Neuronal stem cell (in vitro differentiated cells): Measurements from ENCODE around the gene HOXA5.

Experiments
- DNase-seq: peaks from one replicate; pipeline ENCODE4 v3.0.0-alpha.2; 2013; ENCODE audit warnings: low spot score
- H2AFZ ChIP-seq: one replicate; pipeline ENCODE4 v1.6.1; 2013; ENCODE audit warnings: mild to moderate bottlenecking, low read length, inconsistent platforms
- H2AK5ac ChIP-seq: 2 replicates; pipeline ENCODE4 v1.6.1; 2013; ENCODE audit warnings: low read depth, mild to moderate bottlenecking, inconsistent platforms, low read length, moderate library complexity, mixed read lengths
- H2BK120ac ChIP-seq: 2 replicates; pipeline ENCODE4 v1.6.1; 2013; ENCODE audit warnings: low read depth, mild to moderate bottlenecking, inconsistent platforms, low read length, moderate library complexity, mixed read lengths
- H2BK12ac ChIP-seq: one replicate; pipeline ENCODE4 v1.6.1; 2013; ENCODE audit warnings: low read length, inconsistent platforms
- H2BK15ac ChIP-seq: 2 replicates; pipeline ENCODE4 v1.6.1; 2013; ENCODE audit warnings: mild to moderate bottlenecking, low read length, inconsistent platforms, mixed read lengths
- H2BK5ac ChIP-seq: one replicate; pipeline ENCODE4 v1.6.1; 2013; ENCODE audit warnings: inconsistent platforms, mild to moderate bottlenecking, low read length, moderate library complexity
- H3K14ac ChIP-seq: one replicate; pipeline ENCODE4 v1.6.1; 2013; ENCODE audit warnings: low read length, inconsistent platforms
- H3K18ac ChIP-seq: 2 replicates; pipeline ENCODE4 v1.6.1; 2013; ENCODE audit warnings: low read length, inconsistent platforms
- H3K23ac ChIP-seq: 2 replicates; pipeline ENCODE4 v1.6.1; 2013; ENCODE audit warnings: low read depth, mild to moderate bottlenecking, mixed read lengths, low read length, inconsistent platforms; ENCODE audit not compliant: poor library complexity
- H3K27ac ChIP-seq: replicated peaks from 3 replicates; pipeline ENCODE4 v1.5.1; 2013; ENCODE audit warnings: low read length, inconsistent platforms
- H3K27me3 ChIP-seq, 3 experiments: 2 replicates each; pipeline ENCODE4 v1.6.1; 2013; ENCODE audit warnings: low read length in 3 of 3, mild to moderate bottlenecking in 2 of 3, inconsistent platforms in 1 of 3, low read depth in 1 of 3, mixed read lengths in 1 of 3, moderate library complexity in 1 of 3; ENCODE audit not compliant: control insufficient read depth in 3 of 3, insufficient read depth in 3 of 3
- H3K36me3 ChIP-seq, 2 donors: replicated peaks in 1 of 2; 2 replicates each; pipeline ENCODE4 v1.6.1; 2013; ENCODE audit warnings: low read length in 2 of 2; ENCODE audit not compliant: control insufficient read depth in 2 of 2, insufficient read depth in 2 of 2
- H3K4ac ChIP-seq: 2 replicates; pipeline ENCODE4 v1.6.1; 2013; ENCODE audit warnings: inconsistent platforms, mild to moderate bottlenecking, low read length, moderate library complexity
- H3K4me1 ChIP-seq, 2 donors: 1 replicate in 1 of 2; 2 replicates in 1 of 2; pipeline ENCODE4 v1.6.1; 2013; ENCODE audit warnings: low read length in 2 of 2, low read depth in 1 of 2; ENCODE audit not compliant: control insufficient read depth in 2 of 2, insufficient read depth in 1 of 2
- H3K4me2 ChIP-seq: one replicate; pipeline ENCODE4 v1.6.1; 2013; ENCODE audit warnings: mild to moderate bottlenecking, low read length, inconsistent platforms; ENCODE audit not compliant: insufficient read depth, poor library complexity, severe bottlenecking
- H3K4me3 ChIP-seq, 2 donors: 2 replicates each; pipeline ENCODE4 v1.5.1; 2013; ENCODE audit warnings: low read length in 2 of 2, mild to moderate bottlenecking in 2 of 2, inconsistent platforms in 1 of 2, moderate library complexity in 1 of 2
- H3K79me1 ChIP-seq: one replicate; pipeline ENCODE4 v1.6.1; 2013; ENCODE audit warnings: low read depth, mild to moderate bottlenecking, inconsistent platforms, low read length, moderate library complexity
- H3K9ac ChIP-seq: one replicate; pipeline ENCODE4 v1.6.1; 2013; ENCODE audit warnings: mild to moderate bottlenecking, low read depth, low read length, inconsistent platforms; ENCODE audit not compliant: poor library complexity
- H3K9me3 ChIP-seq, 2 donors: replicated peaks in 1 of 2; 2 replicates each; pipeline versions ENCODE3 to v1.6.1; 2013; ENCODE audit warnings: low read length in 2 of 2, mild to moderate bottlenecking in 2 of 2, inconsistent platforms in 1 of 2, low read depth in 1 of 2, mixed read lengths in 1 of 2, moderate library complexity in 1 of 2; ENCODE audit not compliant: control insufficient read depth in 2 of 2, insufficient read depth in 1 of 2
- H4K8ac ChIP-seq: one replicate; pipeline ENCODE4 v1.6.1; 2013; ENCODE audit warnings: low read depth, mild to moderate bottlenecking, inconsistent platforms, low read length, moderate library complexity
- H4K91ac ChIP-seq: one replicate; pipeline ENCODE4 v1.6.1; 2013; ENCODE audit warnings: low read length, low read depth, mild to moderate bottlenecking, inconsistent platforms; ENCODE audit not compliant: poor library complexity
- WGBS, 2 donors: extraction: QIAGEN DNeasy Blood & Tissue Kit; methylation state at CpG; one replicate each; pipeline ENCODE4 v1.1.7; 2013; ENCODE audit warnings: missing lambda C conversion rate in 2 of 2, mixed read lengths in 1 of 2; ENCODE audit not compliant: insufficient read length in 2 of 2, insufficient replicate concordance in 1 of 2; ENCODE audit errors: extremely low coverage in 2 of 2; 5-methylcytosine and 5-hydroxymethylcytosine counted together

Gene HOXA5

DNA sequence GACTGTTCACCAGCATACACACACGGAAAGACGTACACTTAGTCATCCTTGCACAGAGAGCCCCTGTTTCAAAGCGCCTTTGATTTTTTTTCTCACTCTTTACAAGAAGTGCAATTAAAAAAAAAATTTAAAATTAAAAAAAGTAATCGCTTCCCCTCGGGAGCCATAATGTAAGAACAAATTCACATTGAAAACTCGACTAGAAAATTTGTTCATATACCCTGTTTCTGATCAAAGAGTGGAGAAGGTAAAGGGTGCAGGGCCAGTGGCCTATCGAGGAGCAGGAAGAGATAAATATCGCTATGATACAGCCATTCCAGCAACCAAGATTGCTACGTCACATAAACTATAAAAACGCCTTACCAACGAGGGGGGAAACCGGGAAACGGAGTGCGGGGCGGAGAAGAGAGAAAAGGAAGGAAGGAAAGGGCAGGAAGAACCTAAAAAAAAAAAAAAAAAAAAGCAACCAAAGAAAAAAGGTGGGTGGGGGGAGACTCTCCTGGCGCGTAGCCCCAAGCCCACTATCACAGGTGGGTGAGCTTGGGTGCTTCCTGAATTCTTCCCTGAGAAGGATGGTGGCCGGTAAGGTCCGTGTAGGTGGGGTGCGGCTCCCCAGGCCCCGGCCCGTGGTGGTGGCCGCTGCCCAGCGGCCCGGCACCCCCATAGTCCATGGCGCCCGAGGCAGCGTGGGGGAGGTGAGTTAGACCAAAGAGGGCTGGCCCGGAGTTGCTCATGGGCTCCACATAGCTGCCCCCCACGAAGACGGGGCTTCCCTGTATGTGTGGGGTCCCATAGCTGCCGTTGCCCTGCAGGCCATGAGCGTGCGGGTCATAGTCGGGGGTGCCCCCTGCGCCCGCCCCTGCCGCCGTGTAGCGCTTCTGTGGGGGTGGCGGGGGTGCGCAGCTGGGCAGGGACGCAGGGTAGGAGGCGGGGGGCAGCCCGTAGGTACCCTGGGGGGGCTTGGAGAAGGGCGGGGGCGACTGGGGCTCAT lies 35.8 kb downstream of the HOXA5 start:
- H3K4me2 ChIP-seq, result no peak overlapping the region
- H3K4ac ChIP-seq, result no peak overlapping the region
- H3K9ac ChIP-seq, result peak overlapping the region; percentile 34
- no peak overlapping the region for H3K27ac ChIP-seq
- H3K18ac ChIP-seq, result no peak overlapping the region
- H2AFZ ChIP-seq, result no peak overlapping the region
- H3K14ac ChIP-seq, result no peak overlapping the region
- no CpG with 5 or more reads among the region's 47 CpGs for WGBS, 2 donors
- no peak overlapping the region for H2BK12ac ChIP-seq
- H2BK5ac ChIP-seq, result no peak overlapping the region
- peaks cover 65 to 99% (median 92%) of the 10 kb centered on the region in 3 experiments for H3K27me3 ChIP-seq
- H3K23ac ChIP-seq, result peak overlapping the region; percentile 74
- no peaks in the 10 kb centered on the region for H3K79me1 ChIP-seq
- H2BK15ac ChIP-seq, result no peak overlapping the region
- H2AK5ac ChIP-seq, result no peak overlapping the region
- DNase-seq, result no peak
- H3K36me3 ChIP-seq, result no peaks in the 10 kb centered on the region
- no peak overlapping the region for H3K4me3 ChIP-seq
- no peak overlapping the region for H2BK120ac ChIP-seq
- H4K8ac ChIP-seq, result no peak overlapping the region
- H3K9me3 ChIP-seq, result peaks cover 3 to 4% of the 10 kb centered on the region in 2 donors
- no peak overlapping the region for H4K91ac ChIP-seq
- H3K4me1 ChIP-seq, result no peaks in the 10 kb centered on the region

DNA sequence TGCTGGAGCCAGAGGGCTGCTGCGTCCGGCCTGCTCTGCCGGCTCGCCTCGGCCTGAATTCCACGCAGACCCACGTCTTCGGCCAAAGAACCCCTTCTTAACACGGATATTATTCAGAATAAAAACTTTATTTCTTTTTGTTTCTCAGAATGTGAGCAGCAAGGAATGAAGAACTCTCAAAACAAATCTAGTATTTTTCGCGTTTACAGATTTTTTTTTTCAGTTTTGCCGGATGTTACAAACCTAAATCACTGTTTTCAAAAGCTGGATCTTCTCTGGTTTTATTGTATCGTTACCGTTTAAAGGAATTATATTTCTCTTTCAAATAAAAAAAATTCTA lies 36.6 kb downstream of the HOXA5 start:
- Histone ChIP-seq H3K4me2 (no peak overlapping the region), H3K4me3 (no peak overlapping the region), H3K27me3 (peaks cover 72 to 99% (median 97%) of the 10 kb centered on the region in 3 experiments), H3K9me3 (peaks cover 3 to 4% of the 10 kb centered on the region in 2 donors), H2BK12ac (no peak overlapping the region), H2AK5ac (no peak overlapping the region), H3K36me3 (no peaks in the 10 kb centered on the region), H2BK120ac (no peak overlapping the region), H3K4me1 (no peaks in the 10 kb centered on the region), H3K9ac (no peak overlapping the region), H2AFZ (peak overlapping the region; percentile 75), H3K14ac (no peak overlapping the region), H3K4ac (no peak overlapping the region), H3K18ac (peak overlapping the region; percentile 32), H2BK5ac (no peak overlapping the region), H4K8ac (no peak overlapping the region), H3K79me1 (no peaks in the 10 kb centered on the region), H3K23ac (no peak overlapping the region), H3K27ac (no peak overlapping the region), H2BK15ac (no peak overlapping the region), H4K91ac (no peak overlapping the region)
- WGBS, 2 donors, result no CpG with 5 or more reads among the region's 14 CpGs
- no peak for DNase-seq

DNA sequence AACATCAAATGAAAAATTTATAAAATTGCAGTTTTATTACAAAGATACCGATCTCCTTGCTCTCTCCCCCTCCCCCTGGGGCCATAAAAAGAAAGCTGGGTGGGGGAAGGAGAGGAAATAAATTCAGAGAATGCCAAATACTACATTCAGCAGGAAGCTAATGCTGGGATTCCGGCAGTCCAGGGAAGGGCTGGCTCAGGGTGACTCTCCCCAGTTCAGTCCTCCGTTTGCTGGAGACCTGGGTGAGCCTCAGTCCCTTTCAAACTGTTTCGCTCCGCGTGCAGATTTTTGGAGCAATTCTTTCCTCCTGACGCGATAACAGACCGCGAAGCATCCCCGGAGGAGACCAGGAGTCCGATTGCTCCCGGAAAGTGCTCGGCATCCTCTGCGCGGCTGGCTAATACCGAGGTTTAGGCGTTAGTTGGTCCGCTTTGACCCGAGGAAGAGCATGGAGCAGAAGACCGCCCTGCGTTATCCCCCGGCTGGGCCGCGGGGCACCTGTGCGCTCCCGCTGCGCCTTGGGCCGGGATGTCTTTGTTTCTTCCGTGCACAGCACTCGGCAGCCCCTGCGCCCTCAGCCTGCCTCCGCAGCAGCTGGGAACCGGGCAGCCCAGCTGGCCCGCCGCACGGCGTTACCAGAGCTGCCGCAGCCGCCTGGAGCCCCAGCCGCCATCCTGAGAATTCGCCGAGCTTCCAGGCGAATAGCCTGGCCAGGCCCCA lies 37.1 kb downstream of the HOXA5 start:
- H3K9ac ChIP-seq, result no peak overlapping the region
- no peak overlapping the region for H3K4me3 ChIP-seq
- H4K8ac ChIP-seq, result no peak overlapping the region
- H3K23ac ChIP-seq, result no peak overlapping the region
- H2BK12ac ChIP-seq, result no peak overlapping the region
- WGBS, 2 donors, result no CpG with 5 or more reads among the region's 44 CpGs
- peak overlapping the region; percentile 75 for H2AFZ ChIP-seq
- no peak overlapping the region for H3K14ac ChIP-seq
- H2BK15ac ChIP-seq, result no peak overlapping the region
- no peak overlapping the region for H2AK5ac ChIP-seq
- H3K79me1 ChIP-seq, result no peaks in the 10 kb centered on the region
- H2BK120ac ChIP-seq, result no peak overlapping the region
- H3K27me3 ChIP-seq, result peaks cover 77 to 99% (median 97%) of the 10 kb centered on the region in 3 experiments
- no peak overlapping the region for H3K27ac ChIP-seq
- H3K18ac ChIP-seq, result peak overlapping the region; percentile 32
- H3K4me1 ChIP-seq, result no peaks in the 10 kb centered on the region
- H3K36me3 ChIP-seq, result no peaks in the 10 kb centered on the region
- peaks cover 3 to 4% of the 10 kb centered on the region in 2 donors for H3K9me3 ChIP-seq
- no peak overlapping the region for H4K91ac ChIP-seq
- no peak overlapping the region for H2BK5ac ChIP-seq
- no peak overlapping the region for H3K4ac ChIP-seq
- DNase-seq, result no peak
- H3K4me2 ChIP-seq, result no peak overlapping the region
